ENCODE data around the gene TBC1D10A.

GRCh38 chr22:30309951-30310741 lies 16.6 kb downstream of the TBC1D10A start:
- TF ChIP-seq POLR2A (IDR thresholded peaks at IDR 0.05; ENCODE audit: low read depth, low read length) (no peak), TAF1 (IDR thresholded peaks at IDR 0.05; ENCODE audit: low read depth, low read length) (no peak), PAX5 (IDR thresholded peaks at IDR 0.05; ENCODE audit: insufficient read depth, low read length, severe bottlenecking) (no peak)

Data from GM12891 (cell line).